ENCODE measurements around the gene MT1M. TPM values are rescaled to one million over a fixed set of nuclear protein-coding genes. Genes with fewer than 3 reads are reported as not detected.

MT1M gene
- total and polyA plus RNA-seq, 2 of the 8 experiments (the other 6 are each of a cell fraction or from before 2014, with no cell fraction given) = 2.1 TPM; not detected in 1

- TF ChIP-seq, protein P1, sequence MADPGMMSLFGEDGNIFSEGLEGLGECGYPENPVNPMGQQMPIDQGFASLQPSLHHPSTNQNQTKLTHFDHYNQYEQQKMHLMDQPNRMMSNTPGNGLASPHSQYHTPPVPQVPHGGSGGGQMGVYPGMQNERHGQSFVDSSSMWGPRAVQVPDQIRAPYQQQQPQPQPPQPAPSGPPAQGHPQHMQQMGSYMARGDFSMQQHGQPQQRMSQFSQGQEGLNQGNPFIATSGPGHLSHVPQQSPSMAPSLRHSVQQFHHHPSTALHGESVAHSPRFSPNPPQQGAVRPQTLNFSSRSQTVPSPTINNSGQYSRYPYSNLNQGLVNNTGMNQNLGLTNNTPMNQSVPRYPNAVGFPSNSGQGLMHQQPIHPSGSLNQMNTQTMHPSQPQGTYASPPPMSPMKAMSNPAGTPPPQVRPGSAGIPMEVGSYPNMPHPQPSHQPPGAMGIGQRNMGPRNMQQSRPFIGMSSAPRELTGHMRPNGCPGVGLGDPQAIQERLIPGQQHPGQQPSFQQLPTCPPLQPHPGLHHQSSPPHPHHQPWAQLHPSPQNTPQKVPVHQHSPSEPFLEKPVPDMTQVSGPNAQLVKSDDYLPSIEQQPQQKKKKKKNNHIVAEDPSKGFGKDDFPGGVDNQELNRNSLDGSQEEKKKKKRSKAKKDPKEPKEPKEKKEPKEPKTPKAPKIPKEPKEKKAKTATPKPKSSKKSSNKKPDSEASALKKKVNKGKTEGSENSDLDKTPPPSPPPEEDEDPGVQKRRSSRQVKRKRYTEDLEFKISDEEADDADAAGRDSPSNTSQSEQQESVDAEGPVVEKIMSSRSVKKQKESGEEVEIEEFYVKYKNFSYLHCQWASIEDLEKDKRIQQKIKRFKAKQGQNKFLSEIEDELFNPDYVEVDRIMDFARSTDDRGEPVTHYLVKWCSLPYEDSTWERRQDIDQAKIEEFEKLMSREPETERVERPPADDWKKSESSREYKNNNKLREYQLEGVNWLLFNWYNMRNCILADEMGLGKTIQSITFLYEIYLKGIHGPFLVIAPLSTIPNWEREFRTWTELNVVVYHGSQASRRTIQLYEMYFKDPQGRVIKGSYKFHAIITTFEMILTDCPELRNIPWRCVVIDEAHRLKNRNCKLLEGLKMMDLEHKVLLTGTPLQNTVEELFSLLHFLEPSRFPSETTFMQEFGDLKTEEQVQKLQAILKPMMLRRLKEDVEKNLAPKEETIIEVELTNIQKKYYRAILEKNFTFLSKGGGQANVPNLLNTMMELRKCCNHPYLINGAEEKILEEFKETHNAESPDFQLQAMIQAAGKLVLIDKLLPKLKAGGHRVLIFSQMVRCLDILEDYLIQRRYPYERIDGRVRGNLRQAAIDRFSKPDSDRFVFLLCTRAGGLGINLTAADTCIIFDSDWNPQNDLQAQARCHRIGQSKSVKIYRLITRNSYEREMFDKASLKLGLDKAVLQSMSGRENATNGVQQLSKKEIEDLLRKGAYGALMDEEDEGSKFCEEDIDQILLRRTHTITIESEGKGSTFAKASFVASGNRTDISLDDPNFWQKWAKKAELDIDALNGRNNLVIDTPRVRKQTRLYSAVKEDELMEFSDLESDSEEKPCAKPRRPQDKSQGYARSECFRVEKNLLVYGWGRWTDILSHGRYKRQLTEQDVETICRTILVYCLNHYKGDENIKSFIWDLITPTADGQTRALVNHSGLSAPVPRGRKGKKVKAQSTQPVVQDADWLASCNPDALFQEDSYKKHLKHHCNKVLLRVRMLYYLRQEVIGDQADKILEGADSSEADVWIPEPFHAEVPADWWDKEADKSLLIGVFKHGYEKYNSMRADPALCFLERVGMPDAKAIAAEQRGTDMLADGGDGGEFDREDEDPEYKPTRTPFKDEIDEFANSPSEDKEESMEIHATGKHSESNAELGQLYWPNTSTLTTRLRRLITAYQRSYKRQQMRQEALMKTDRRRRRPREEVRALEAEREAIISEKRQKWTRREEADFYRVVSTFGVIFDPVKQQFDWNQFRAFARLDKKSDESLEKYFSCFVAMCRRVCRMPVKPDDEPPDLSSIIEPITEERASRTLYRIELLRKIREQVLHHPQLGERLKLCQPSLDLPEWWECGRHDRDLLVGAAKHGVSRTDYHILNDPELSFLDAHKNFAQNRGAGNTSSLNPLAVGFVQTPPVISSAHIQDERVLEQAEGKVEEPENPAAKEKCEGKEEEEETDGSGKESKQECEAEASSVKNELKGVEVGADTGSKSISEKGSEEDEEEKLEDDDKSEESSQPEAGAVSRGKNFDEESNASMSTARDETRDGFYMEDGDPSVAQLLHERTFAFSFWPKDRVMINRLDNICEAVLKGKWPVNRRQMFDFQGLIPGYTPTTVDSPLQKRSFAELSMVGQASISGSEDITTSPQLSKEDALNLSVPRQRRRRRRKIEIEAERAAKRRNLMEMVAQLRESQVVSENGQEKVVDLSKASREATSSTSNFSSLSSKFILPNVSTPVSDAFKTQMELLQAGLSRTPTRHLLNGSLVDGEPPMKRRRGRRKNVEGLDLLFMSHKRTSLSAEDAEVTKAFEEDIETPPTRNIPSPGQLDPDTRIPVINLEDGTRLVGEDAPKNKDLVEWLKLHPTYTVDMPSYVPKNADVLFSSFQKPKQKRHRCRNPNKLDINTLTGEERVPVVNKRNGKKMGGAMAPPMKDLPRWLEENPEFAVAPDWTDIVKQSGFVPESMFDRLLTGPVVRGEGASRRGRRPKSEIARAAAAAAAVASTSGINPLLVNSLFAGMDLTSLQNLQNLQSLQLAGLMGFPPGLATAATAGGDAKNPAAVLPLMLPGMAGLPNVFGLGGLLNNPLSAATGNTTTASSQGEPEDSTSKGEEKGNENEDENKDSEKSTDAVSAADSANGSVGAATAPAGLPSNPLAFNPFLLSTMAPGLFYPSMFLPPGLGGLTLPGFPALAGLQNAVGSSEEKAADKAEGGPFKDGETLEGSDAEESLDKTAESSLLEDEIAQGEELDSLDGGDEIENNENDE (IDR thresholded peaks at IDR 0.05; ENCODE audit: insufficient replicate concordance, low read length) = no peak
- TF ChIP-seq SAP30 (IDR thresholded peaks at IDR 0.05; ENCODE audit: insufficient read depth, insufficient replicate concordance, low read length) (no peak), TBP (IDR thresholded peaks at IDR 0.05; ENCODE audit: low read depth, low read length) (no peak), GABPA (IDR thresholded peaks at IDR 0.05; ENCODE audit: borderline replicate concordance, insufficient read depth, low read length) (no peak)
Measured at GRCh38 chr16:56583351-56584168, 48.9 kb upstream of the MT1M start (continued).

All from H1 (cell line).